Activated CD8-positive, alpha-beta T cell treated with anti-CD3 and anti-CD28 coated beads, Interleukin-2, amount 10 ng/mL, durations not matched to agents 7 days and 5 days (primary cell): ENCODE measurements around the gene GABRQ. TPM values are rescaled to one million over a fixed set of nuclear protein-coding genes. Genes with fewer than 3 reads are reported as not detected.
"Not testable (repeated sequence)": the region's sequence is repeated elsewhere in the genome, so short reads cannot be mapped to it uniquely, and the experiment has no call there.

Experiments used
- ATAC-seq: fragments of 150-1000 bp; cut with Tn5 transposase; one replicate; pipeline ENCODE4 v1.10.0; 2021; ENCODE audit warnings: moderate library complexity
- CTCF ChIA-PET: fragments of 350-600 bp; sonication (Branson Sonifier 250); formaldehyde crosslinking; loops from one replicate; lab custom pipeline; 2021; ENCODE audit warnings: antibody characterized with exemption; lab: Charles Lee
- POLR2A ChIA-PET: fragments of 350-600 bp; sonication (Branson Sonifier 250); formaldehyde crosslinking; loops from one replicate; lab custom pipeline; 2021; ENCODE audit warnings: antibody characterized with exemption; lab: Charles Lee
- DNase-seq: peaks from one replicate; pipeline ENCODE4 v3.0.0-alpha.2; 2020
- H3K27ac Mint-ChIP-seq: one replicate; pipeline ENCODE4 v1.8.0; 2021; ENCODE audit warnings: mild to moderate bottlenecking, mixed read lengths
- H3K27me3 Mint-ChIP-seq: one replicate; pipeline ENCODE4 v1.8.0; 2021; ENCODE audit warnings: low read depth, mixed read lengths
- H3K36me3 Mint-ChIP-seq: one replicate; pipeline ENCODE4 v1.8.0; 2021; ENCODE audit warnings: low read depth, mixed read lengths
- H3K4me1 Mint-ChIP-seq: one replicate; pipeline ENCODE4 v1.8.0; 2021; ENCODE audit warnings: low read depth, mixed read lengths
- H3K4me3 Mint-ChIP-seq: one replicate; pipeline ENCODE4 v1.8.0; 2021; ENCODE audit warnings: mild to moderate bottlenecking, mixed read lengths
- H3K9me3 Mint-ChIP-seq: one replicate; pipeline ENCODE4 v1.8.0; 2022; ENCODE audit warnings: mixed read lengths; ENCODE audit not compliant: insufficient read depth
- total RNA-seq, 2 experiments: library from RNA; stranded (reverse); gene quantifications; one replicate each; pipeline ENCODE4 v1.2.3, GENCODE V29; 2021

GABRQ gene
- total RNA-seq, 2 experiments from 2014 or later, result not detected

GRCh38 chrX:152674652-152675051 is 37.0 kb downstream of the GABRQ start:
- H3K27ac Mint-ChIP-seq, POLR2A ChIA-PET, H3K4me3 Mint-ChIP-seq, H3K4me1 Mint-ChIP-seq, CTCF ChIA-PET, H3K9me3 Mint-ChIP-seq, H3K27me3 Mint-ChIP-seq, H3K36me3 Mint-ChIP-seq, ATAC-seq, DNase-seq: not testable (repeated sequence)

GRCh38 chrX:152681012-152681411 is 43.3 kb downstream of the GABRQ start:
- H3K27me3 Mint-ChIP-seq, POLR2A ChIA-PET, H3K4me1 Mint-ChIP-seq, CTCF ChIA-PET, H3K27ac Mint-ChIP-seq, DNase-seq, H3K4me3 Mint-ChIP-seq, H3K9me3 Mint-ChIP-seq, H3K36me3 Mint-ChIP-seq, ATAC-seq: not testable (repeated sequence)

GRCh38 chrX:152697952-152698931 is 60.5 kb downstream of the GABRQ start, which contains the start of gene MAGEA3:
Gene MAGEA3 (plus strand): TSS chrX:152698794. CDS start chrX:152700833, 2,039 bp downstream.
- DNase-seq, H3K27me3 Mint-ChIP-seq, H3K4me1 Mint-ChIP-seq, ATAC-seq, H3K4me3 Mint-ChIP-seq, POLR2A ChIA-PET, H3K27ac Mint-ChIP-seq, CTCF ChIA-PET, H3K36me3 Mint-ChIP-seq, H3K9me3 Mint-ChIP-seq: not testable (repeated sequence)

GRCh38 chrX:152700390-152700789 is 62.7 kb downstream of the GABRQ start:
- ATAC-seq, result not testable (repeated sequence)

GRCh38 chrX:152706500-152706899 is 68.8 kb downstream of the GABRQ start:
- H3K27ac Mint-ChIP-seq, H3K4me1 Mint-ChIP-seq, H3K27me3 Mint-ChIP-seq, ATAC-seq, DNase-seq, H3K4me3 Mint-ChIP-seq, H3K36me3 Mint-ChIP-seq, CTCF ChIA-PET, POLR2A ChIA-PET, H3K9me3 Mint-ChIP-seq: not testable (repeated sequence)

More at GRCh38 chrX:152700390-152700789, 62.7 kb downstream of the GABRQ start:
- H3K4me1 Mint-ChIP-seq, CTCF ChIA-PET, DNase-seq, H3K4me3 Mint-ChIP-seq, H3K9me3 Mint-ChIP-seq, H3K36me3 Mint-ChIP-seq, H3K27ac Mint-ChIP-seq, H3K27me3 Mint-ChIP-seq, POLR2A ChIA-PET: not testable (repeated sequence)

Other genes with a start within 250 kb of the GABRQ start
- gene GABRA3, start 186.6 kb upstream of the GABRQ start, total RNA-seq, result not detected
- not detected for gene MAGEA3, start 60.9 kb downstream of the GABRQ start, total RNA-seq
- gene CSAG2, start 71.4 kb downstream of the GABRQ start, total RNA-seq, result not detected
- not detected for gene MAGEA2B, start 76.7 kb downstream of the GABRQ start, total RNA-seq
- gene CSAG1, start 95.8 kb downstream of the GABRQ start, total RNA-seq, result not detected
- not detected for gene MAGEA12, start 95.9 kb downstream of the GABRQ start, total RNA-seq
- gene MAGEA2, start 115.9 kb downstream of the GABRQ start, total RNA-seq, result not detected
- not detected for gene CSAG3, start 121.3 kb downstream of the GABRQ start, total RNA-seq
- gene MAGEA6, start 131.8 kb downstream of the GABRQ start, total RNA-seq, result not detected
- gene CETN2, start 192.9 kb downstream of the GABRQ start, total RNA-seq, result 10 to 100 TPM; 11.1 to 11.6 TPM
- gene NSDHL, start 193.2 kb downstream of the GABRQ start, total RNA-seq, result 10 to 100 TPM; 14.2 to 15.5 TPM